ENCODE results near the gene METAP1D.

Gene METAP1D

GRCh38 chr2:172084395-172084644 is 84.6 kb downstream of the METAP1D start:
- DNase-seq (ENCODE audit: low read depth in 1 of 2, low spot score in 1 of 2) = no peak
- peaks cover 77% of the 10 kb centered on the region for H3K27me3 ChIP-seq (ENCODE audit: insufficient read depth, poor library complexity, severe bottlenecking)
- H3K27ac ChIP-seq (replicated peaks) = no peak overlapping the region
- TF ChIP-seq POLR2AphosphoS5 (IDR thresholded peaks at IDR 0.05; ENCODE audit: low read depth) (no peak), CTCF (IDR thresholded peaks at IDR 0.05; ENCODE audit: insufficient read depth, low read length) (no peak), REST (IDR thresholded peaks at IDR 0.05; ENCODE audit: insufficient replicate concordance, low read depth) (no peak)
- peak overlapping the region; percentile 70 for H3K4me3 ChIP-seq (replicated peaks; ENCODE audit: insufficient read depth, low read length)

GRCh38 chr2:172084645-172085459 is 85.1 kb downstream of the METAP1D start:
- H3K4me3 ChIP-seq (replicated peaks; ENCODE audit: insufficient read depth, low read length) = peak overlapping the region; percentile 70
- peaks cover 80% of the 10 kb centered on the region for H3K27me3 ChIP-seq (ENCODE audit: insufficient read depth, poor library complexity, severe bottlenecking)
- TF ChIP-seq REST (IDR thresholded peaks at IDR 0.05; ENCODE audit: insufficient replicate concordance, low read depth) (no peak), CTCF (IDR thresholded peaks at IDR 0.05; ENCODE audit: insufficient read depth, low read length) (no peak), POLR2AphosphoS5 (IDR thresholded peaks at IDR 0.05; ENCODE audit: low read depth) (no peak), SPI1 (IDR thresholded peaks at IDR 0.05; ENCODE audit: borderline replicate concordance, low read depth) (peak; percentile 41; the same call in 1 of the 2 replicates), GABPA (IDR thresholded peaks at IDR 0.05; ENCODE audit: low read depth) (no peak)
- 0 out of 2 replicates have a peak overlapping the region, but pooled peaks have one; percentile 1 for H3K27ac ChIP-seq (replicated peaks)
- DNase-seq (ENCODE audit: low read depth in 1 of 2, low spot score in 1 of 2) = peak; percentile 84 to 91

GRCh38 chr2:172085460-172086159 is 85.9 kb downstream of the METAP1D start, which contains the start of gene DLX1:
Gene DLX1, plus strand, starts transcription at chr2:172085507. Its CDS starts 171 bp downstream, at chr2:172085678.
- no peak for DNase-seq (ENCODE audit: low read depth in 1 of 2, low spot score in 1 of 2)
- Histone ChIP-seq H3K27ac (replicated peaks) (0 out of 2 replicates have a peak within 1 kb of the TSS, but pooled peaks have one; percentile 1), H3K27me3 (ENCODE audit: insufficient read depth, poor library complexity, severe bottlenecking) (peaks cover 82% of the 10 kb centered on the region), H3K4me3 (replicated peaks; ENCODE audit: insufficient read depth, low read length) (peak within 1 kb of the TSS; percentile 70)
- no peak for TF ChIP-seq REST (IDR thresholded peaks at IDR 0.05; ENCODE audit: insufficient replicate concordance, low read depth)
- TF ChIP-seq POLR2AphosphoS5 (IDR thresholded peaks at IDR 0.05; ENCODE audit: low read depth) = no peak
- TF ChIP-seq SPI1 (IDR thresholded peaks at IDR 0.05; ENCODE audit: borderline replicate concordance, low read depth) = no peak
- TF ChIP-seq GABPA (IDR thresholded peaks at IDR 0.05; ENCODE audit: low read depth) = no peak
- TF ChIP-seq CTCF (IDR thresholded peaks at IDR 0.05; ENCODE audit: insufficient read depth, low read length) = no peak

Measured in HL-60 (cell line).